ENCODE data around the gene COL6A6.
A peak's percentile ranks its signal among the peaks of the same experiment; 100 is the strongest.
"Not testable (repeated sequence)": the region's sequence is repeated elsewhere in the genome, so short reads cannot be mapped to it uniquely, and the experiment has no call there.

The COL6A6 gene

GRCh38 chr3:130533247-130533646 is 16.3 kb downstream of the COL6A6 start:
- no peak for DNase-seq

- DNase-seq: no peak
These were observed 20.8 kb downstream of the COL6A6 start for GRCh38 chr3:130537673-130538304.

- DNase-seq: peak; percentile 21
These were observed 22.0 kb downstream of the COL6A6 start for GRCh38 chr3:130539005-130539404.

- DNase-seq: no peak
These were observed 26.3 kb downstream of the COL6A6 start for GRCh38 chr3:130543322-130543721.

GRCh38 chr3:130546920-130547679 is 30.1 kb downstream of the COL6A6 start:
- no peak for DNase-seq

GRCh38 chr3:130547680-130548065 is 30.7 kb downstream of the COL6A6 start:
- DNase-seq: not testable (repeated sequence)

- no peak for DNase-seq
These were observed 31.4 kb downstream of the COL6A6 start for GRCh38 chr3:130548356-130548755.

- DNase-seq: no peak
These were observed 40.5 kb downstream of the COL6A6 start for GRCh38 chr3:130557336-130558035.

- DNase-seq: no peak
These were observed 41.4 kb downstream of the COL6A6 start for GRCh38 chr3:130558366-130558765.

- no peak for DNase-seq
These were observed 48.2 kb downstream of the COL6A6 start for GRCh38 chr3:130565224-130565623.
